Smooth muscle cell (in vitro differentiated cells): Measurements from ENCODE around the gene HMCN1. TPM values are rescaled to one million over a fixed set of nuclear protein-coding genes. Genes with fewer than 3 reads are reported as not detected.

ENCODE experiments used
- DNase-seq: peaks from one replicate; lab custom pipeline; 2025; ENCODE audit not compliant: unreplicated experiment; lab: John Stamatoyannopoulos, UW
- H2AFZ ChIP-seq: fragments of 200-600 bp; sonication (generic); 2 replicates; pipeline ENCODE4 v1.6.0; 2016; ENCODE audit warnings: antibody characterized with exemption, low read depth, mild to moderate bottlenecking
- H3F3A ChIP-seq: fragments of 200-600 bp; sonication (generic); 2 replicates; pipeline ENCODE4 v1.6.0; 2017; ENCODE audit warnings: antibody characterized with exemption, low read depth
- H3K27ac ChIP-seq: fragments of 200-600 bp; sonication (generic); 2 replicates; pipeline ENCODE4 v1.5.1; 2016; ENCODE audit warnings: low read depth, mild to moderate bottlenecking
- H3K27me3 ChIP-seq: fragments of 200-600 bp; sonication (generic); 2 replicates; pipeline ENCODE4 v1.6.1; 2016; ENCODE audit warnings: low read depth, mild to moderate bottlenecking
- H3K36me3 ChIP-seq: fragments of 200-600 bp; sonication (generic); 2 replicates; pipeline ENCODE4 v1.5.1; 2016; ENCODE audit warnings: low read depth
- H3K4me1 ChIP-seq: fragments of 200-600 bp; sonication (generic); 2 replicates; pipeline ENCODE4 v1.5.1; 2016; ENCODE audit warnings: low read depth
- H3K4me2 ChIP-seq: fragments of 200-600 bp; sonication (generic); 2 replicates; pipeline ENCODE4 v1.6.0; 2016; ENCODE audit warnings: mild to moderate bottlenecking
- H3K4me3 ChIP-seq: fragments of 200-600 bp; sonication (generic); 2 replicates; pipeline ENCODE4 v1.5.1; 2016; ENCODE audit warnings: mild to moderate bottlenecking
- H3K79me2 ChIP-seq: fragments of 200-600 bp; sonication (generic); 2 replicates; pipeline ENCODE4 v1.6.0; 2016; ENCODE audit warnings: low read depth, mild to moderate bottlenecking
- H3K9ac ChIP-seq: fragments of 200-600 bp; sonication (generic); 2 replicates; pipeline ENCODE4 v1.6.0; 2016; ENCODE audit warnings: low read depth
- H3K9me3 ChIP-seq: fragments of 200-600 bp; sonication (generic); replicated peaks from 2 replicates; pipeline ENCODE4 v1.5.1; 2016; ENCODE audit warnings: low read depth
- H4K20me1 ChIP-seq: fragments of 200-600 bp; sonication (generic); 2 replicates; pipeline ENCODE4 v1.6.0; 2016; ENCODE audit warnings: low read depth
- CTCF ChIP-seq: fragments of 200-600 bp; sonication (generic); IDR thresholded peaks from 2 replicates; pipeline ENCODE4 v1.5.1; 2017; ENCODE audit warnings: borderline replicate concordance, mild to moderate bottlenecking, antibody characterized with exemption; ENCODE audit not compliant: insufficient read depth, poor library complexity, severe bottlenecking
- WGBS: methylation state at CpG from one replicate; pipeline ENCODE4 v1.1.7; 2016; ENCODE audit warnings: low lambda C conversion rate; 5-methylcytosine and 5-hydroxymethylcytosine counted together
- polyA plus RNA-seq: library from polyadenylated mRNA; unstranded; fragments of >200 nt; fragmentation: Nextera tagmentation; extraction: Ambion mirVana; gene quantifications from 2 replicates; pipeline ENCODE4 v1.2.1, GENCODE V29; 2016
- total RNA-seq: library from RNA; depleted of rRNA; stranded (reverse); fragments of >200 nt; gene quantifications from 2 replicates; pipeline ENCODE4 v1.2.3, GENCODE V29; 2014

Gene HMCN1
- total and polyA plus RNA-seq, 2 experiments from 2014 or later, result 18.9 to 118 TPM

GRCh38 chr1:185727726-185728125, 6.5 kb upstream of the HMCN1 start:
- WGBS, result 95% methylated on average over 2 of the region's 2 CpGs
- no peak overlapping the region for H3K9ac ChIP-seq
- no peaks in the 10 kb centered on the region for H3K9me3 ChIP-seq
- no peak for DNase-seq
- no peaks in the 10 kb centered on the region for H3K4me1 ChIP-seq
- no peaks in the 10 kb centered on the region for H3K36me3 ChIP-seq
- no peak for TF ChIP-seq CTCF
- no peak overlapping the region for H3K4me3 ChIP-seq
- H3K79me2 ChIP-seq, result no peaks in the 10 kb centered on the region
- H2AFZ ChIP-seq, result peak overlapping the region; percentile 40
- no peak overlapping the region for H3K27ac ChIP-seq
- H3K27me3 ChIP-seq, result no peaks in the 10 kb centered on the region
- no peaks in the 10 kb centered on the region for H4K20me1 ChIP-seq
- H3F3A ChIP-seq, result no peaks in the 10 kb centered on the region
- H3K4me2 ChIP-seq, result no peak overlapping the region

GRCh38 chr1:185731446-185731845, 2.7 kb upstream of the HMCN1 start:
- Histone ChIP-seq H3K4me1 (peaks cover 3% of the 10 kb centered on the region), H3K4me3 (no peak overlapping the region), H3K9me3 (no peaks in the 10 kb centered on the region), H3K27me3 (no peaks in the 10 kb centered on the region), H3K79me2 (peaks cover 18% of the 10 kb centered on the region), H4K20me1 (no peaks in the 10 kb centered on the region), H3F3A (no peaks in the 10 kb centered on the region), H2AFZ (no peak overlapping the region), H3K4me2 (no peak overlapping the region), H3K36me3 (no peaks in the 10 kb centered on the region), H3K27ac (no peak overlapping the region), H3K9ac (no peak overlapping the region)
- WGBS, result 79% methylated on average over 1 of the region's 1 CpG
- DNase-seq, result no peak
- TF ChIP-seq CTCF, result no peak

- H2AFZ ChIP-seq, result no peak overlapping the region
- no peaks in the 10 kb centered on the region for H3K36me3 ChIP-seq
- H3K9me3 ChIP-seq, result no peaks in the 10 kb centered on the region
- no peak overlapping the region for H3K4me3 ChIP-seq
- 53% methylated on average over 5 of the region's 5 CpGs for WGBS
- H3K4me2 ChIP-seq, result no peak overlapping the region
- H3K27me3 ChIP-seq, result no peaks in the 10 kb centered on the region
- no peak for TF ChIP-seq CTCF
- H3K4me1 ChIP-seq, result peaks cover 3% of the 10 kb centered on the region
- peaks cover 33% of the 10 kb centered on the region for H3K79me2 ChIP-seq
- no peak overlapping the region for H3K27ac ChIP-seq
- no peak overlapping the region for H3K9ac ChIP-seq
- H4K20me1 ChIP-seq, result no peaks in the 10 kb centered on the region
- H3F3A ChIP-seq, result no peaks in the 10 kb centered on the region
- no peak for DNase-seq
These were observed 1.2 kb upstream of the HMCN1 start for GRCh38 chr1:185732951-185733350.

- no peak for TF ChIP-seq CTCF
- peaks cover 55% of the 10 kb centered on the region for H3K79me2 ChIP-seq
- H3K36me3 ChIP-seq, result no peaks in the 10 kb centered on the region
- H4K20me1 ChIP-seq, result no peaks in the 10 kb centered on the region
- peak overlapping the region; percentile 64 for H3K9ac ChIP-seq
- H3K4me2 ChIP-seq, result peak overlapping the region; percentile 90
- DNase-seq, result no peak
- H3F3A ChIP-seq, result no peaks in the 10 kb centered on the region
- peak overlapping the region; percentile 88 for H2AFZ ChIP-seq
- WGBS, result 41% methylated on average over 10 of the region's 10 CpGs
- H3K9me3 ChIP-seq, result no peaks in the 10 kb centered on the region
- no peaks in the 10 kb centered on the region for H3K27me3 ChIP-seq
- peak overlapping the region; percentile 49 for H3K27ac ChIP-seq
- peak overlapping the region; percentile 69 for H3K4me3 ChIP-seq
- H3K4me1 ChIP-seq, result peaks cover 3% of the 10 kb centered on the region
These were observed 924 bp downstream of the HMCN1 start for GRCh38 chr1:185734929-185735700.
